HCT116 (cell line): Measurements from ENCODE around the gene EZH1.

Source experiments
- CBX3 ChIP-seq: IDR thresholded peaks from 2 replicates; pipeline ENCODE4 v1.6.1; 2012; ENCODE audit warnings: low read depth
- CTCF ChIP-seq, 3 experiments: fragments of 200-600 bp in 1 of 3; sonication (generic) in 1 of 3; IDR thresholded peaks in 2 of 3; conservative IDR thresholded peaks in 1 of 3; 2 replicates each; pipeline ENCODE4 v1.5.1; 2012 to 2017; ENCODE audit warnings: low read depth in 2 of 3, low read length in 2 of 3, antibody characterized with exemption in 1 of 3, borderline replicate concordance in 1 of 3, control low read depth in 1 of 3, mild to moderate bottlenecking in 1 of 3, mixed read lengths in 1 of 3, mixed run types in 1 of 3, moderate library complexity in 1 of 3; ENCODE audit not compliant: insufficient read depth in 1 of 3
- EZH2phosphoT487 ChIP-seq: fragments of 200-600 bp; IDR thresholded peaks from 2 replicates; pipeline ENCODE4 v1.6.1; 2018; ENCODE audit warnings: antibody characterized with exemption, borderline replicate concordance
- FOSL1 ChIP-seq: IDR thresholded peaks from 2 replicates; pipeline ENCODE4 v1.6.1; 2012; ENCODE audit warnings: low read depth
- JUND ChIP-seq: IDR thresholded peaks from 2 replicates; pipeline ENCODE4 v1.6.1; 2012
- POLR2A ChIP-seq: IDR thresholded peaks from 2 replicates; pipeline ENCODE4 v1.7.0; 2011; ENCODE audit warnings: borderline replicate concordance; ENCODE audit not compliant: insufficient read depth, insufficient read length; ENCODE audit errors: extremely low read depth
- POLR2AphosphoS5 ChIP-seq: IDR thresholded peaks from 2 replicates; pipeline ENCODE4 v1.6.1; 2011; ENCODE audit warnings: mild to moderate bottlenecking, low read depth, low read length, moderate library complexity
- RAD21 ChIP-seq: IDR thresholded peaks from 2 replicates; pipeline ENCODE4 v1.6.1; 2012; ENCODE audit warnings: low read depth, mild to moderate bottlenecking
- REST ChIP-seq: IDR thresholded peaks from 2 replicates; pipeline ENCODE4 v1.6.1; 2012; ENCODE audit warnings: low read depth
- SIN3A ChIP-seq: IDR thresholded peaks from 2 replicates; pipeline ENCODE4 v1.6.1; 2012; ENCODE audit warnings: low read depth
- SP1 ChIP-seq: IDR thresholded peaks from 2 replicates; pipeline ENCODE4 v1.6.1; 2012; ENCODE audit warnings: low read depth

DNA sequence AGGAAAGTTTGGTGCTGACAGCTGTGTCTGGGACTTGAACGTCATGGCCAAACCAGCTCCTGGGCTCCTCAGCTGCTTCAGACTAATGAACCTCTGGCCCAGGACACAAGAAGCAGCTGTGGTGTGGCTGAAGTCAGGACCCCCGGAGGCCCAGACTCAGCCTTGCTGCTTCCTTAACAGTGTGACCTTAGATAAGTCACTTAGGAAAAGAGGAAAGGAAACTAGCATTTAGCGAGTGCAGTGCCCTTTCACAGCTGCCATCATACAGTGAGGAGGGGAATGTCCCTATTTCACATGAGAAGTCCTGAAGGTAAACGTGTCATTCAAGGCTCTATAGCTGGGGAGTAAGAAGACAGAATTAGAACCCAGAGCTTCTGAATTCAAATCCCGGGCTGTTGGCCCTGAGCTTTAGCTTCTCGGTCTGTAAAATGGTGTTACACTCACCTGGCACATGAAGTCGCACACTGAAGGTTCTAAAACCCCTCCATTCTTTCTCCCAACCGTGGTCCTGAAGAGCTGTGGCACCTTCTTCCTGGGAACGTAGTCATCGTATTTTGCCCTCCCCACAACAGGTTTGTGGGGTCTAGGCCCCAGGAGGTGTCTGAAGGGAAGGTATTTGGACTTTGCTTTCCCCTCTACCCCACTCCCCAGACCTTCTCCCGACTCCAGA, 15.3 kb upstream of the EZH1 start:
- TF ChIP-seq CBX3 (no peak), CTCF (IDR thresholded peaks at IDR 0.05 in 2 of 3, conservative IDR thresholded peaks at IDR 0.05 in 1 of 3; ENCODE audit: borderline replicate concordance in 1 of 3, insufficient read depth in 1 of 3, low read depth in 2 of 3, low read length in 2 of 3) (no peak), RAD21 (no peak), POLR2AphosphoS5 (no peak), JUND (no peak), EZH2phosphoT487 (no peak), SIN3A (no peak), FOSL1 (no peak), REST (no peak), SP1 (no peak), POLR2A (no peak)
